ENCODE results near the gene CIAO2A.

DNA sequence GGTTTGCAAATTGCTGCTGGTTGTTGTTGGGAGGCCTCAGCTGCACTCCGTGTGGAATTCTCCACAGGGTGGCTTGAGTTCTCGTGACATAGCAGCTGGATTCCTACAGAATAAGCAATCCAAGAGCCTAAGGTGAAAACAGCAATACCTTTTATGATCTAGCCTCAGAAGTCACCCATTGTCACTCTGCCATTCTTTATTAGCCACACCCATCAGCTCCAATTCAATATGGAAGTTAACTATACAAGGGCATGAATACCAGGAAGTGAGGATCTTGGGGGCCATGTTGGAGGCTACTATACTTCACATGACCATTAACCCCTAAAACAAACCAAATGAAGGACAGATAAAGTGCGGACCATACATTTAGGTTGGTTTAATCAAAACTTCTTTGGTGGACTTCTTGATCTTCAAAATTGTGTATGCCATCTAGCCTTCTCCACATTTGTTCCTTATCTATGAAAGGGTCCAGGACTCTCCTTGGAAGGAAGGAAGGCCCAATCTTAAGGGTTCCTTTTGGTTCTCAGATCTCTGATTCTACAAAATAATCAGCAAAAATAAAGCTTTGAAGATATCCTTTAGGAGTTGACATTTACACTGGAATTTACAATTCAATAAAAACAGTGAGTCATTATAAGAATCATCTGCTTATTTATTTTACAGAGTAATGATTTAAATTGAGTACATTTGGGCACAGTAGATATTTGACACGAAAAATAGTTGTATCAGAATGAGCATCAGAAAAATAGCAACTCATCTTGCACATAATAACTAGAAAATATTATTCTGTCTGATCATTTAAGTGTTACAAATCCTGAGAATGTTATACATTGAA is 21.5 kb downstream of the CIAO2A start:
- TF ChIP-seq, protein P1, sequence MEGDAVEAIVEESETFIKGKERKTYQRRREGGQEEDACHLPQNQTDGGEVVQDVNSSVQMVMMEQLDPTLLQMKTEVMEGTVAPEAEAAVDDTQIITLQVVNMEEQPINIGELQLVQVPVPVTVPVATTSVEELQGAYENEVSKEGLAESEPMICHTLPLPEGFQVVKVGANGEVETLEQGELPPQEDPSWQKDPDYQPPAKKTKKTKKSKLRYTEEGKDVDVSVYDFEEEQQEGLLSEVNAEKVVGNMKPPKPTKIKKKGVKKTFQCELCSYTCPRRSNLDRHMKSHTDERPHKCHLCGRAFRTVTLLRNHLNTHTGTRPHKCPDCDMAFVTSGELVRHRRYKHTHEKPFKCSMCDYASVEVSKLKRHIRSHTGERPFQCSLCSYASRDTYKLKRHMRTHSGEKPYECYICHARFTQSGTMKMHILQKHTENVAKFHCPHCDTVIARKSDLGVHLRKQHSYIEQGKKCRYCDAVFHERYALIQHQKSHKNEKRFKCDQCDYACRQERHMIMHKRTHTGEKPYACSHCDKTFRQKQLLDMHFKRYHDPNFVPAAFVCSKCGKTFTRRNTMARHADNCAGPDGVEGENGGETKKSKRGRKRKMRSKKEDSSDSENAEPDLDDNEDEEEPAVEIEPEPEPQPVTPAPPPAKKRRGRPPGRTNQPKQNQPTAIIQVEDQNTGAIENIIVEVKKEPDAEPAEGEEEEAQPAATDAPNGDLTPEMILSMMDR (IDR thresholded peaks at IDR 0.05), result no peak
- no peak for TF ChIP-seq POLR2A (IDR thresholded peaks at IDR 0.05)

Data from thyroid gland (tissue), 4 donors.